Astrocyte of the cerebellum (primary cell): ENCODE measurements around the gene KCNAB2.

Experiments used
- DNase-seq: peaks from one replicate; pipeline ENCODE4 v3.0.0-alpha.2; 2011; ENCODE audit warnings: low read depth
- H3K4me3 ChIP-seq: 2 replicates; pipeline ENCODE4 v1.5.1; 2011; ENCODE audit warnings: mild to moderate bottlenecking, low read depth, low read length, moderate library complexity
- CTCF ChIP-seq: IDR thresholded peaks from 2 replicates; pipeline ENCODE4 v1.5.1; 2012; ENCODE audit warnings: low read length, low read depth, moderate library complexity, mild to moderate bottlenecking; ENCODE audit errors: missing control alignments
- in situ Hi-C: cut with HindIII; loops from 2 replicates; pipeline ENCODE4 v1.10.0; 2017; ENCODE audit warnings: low sequenced_read_pairs

The KCNAB2 gene

GRCh38 chr1:6069573-6069972, 23.9 kb downstream of the KCNAB2 start:
- no peak for DNase-seq
- H3K4me3 ChIP-seq, result no peak overlapping the region
- in situ Hi-C loops, result no loop called here
- no peak for TF ChIP-seq CTCF

- DNase-seq, result no peak
- in situ Hi-C loops, result no loop called here
- no peak for TF ChIP-seq CTCF
- no peak overlapping the region for H3K4me3 ChIP-seq
These were observed 24.8 kb downstream of the KCNAB2 start for GRCh38 chr1:6070450-6070974.

DNA sequence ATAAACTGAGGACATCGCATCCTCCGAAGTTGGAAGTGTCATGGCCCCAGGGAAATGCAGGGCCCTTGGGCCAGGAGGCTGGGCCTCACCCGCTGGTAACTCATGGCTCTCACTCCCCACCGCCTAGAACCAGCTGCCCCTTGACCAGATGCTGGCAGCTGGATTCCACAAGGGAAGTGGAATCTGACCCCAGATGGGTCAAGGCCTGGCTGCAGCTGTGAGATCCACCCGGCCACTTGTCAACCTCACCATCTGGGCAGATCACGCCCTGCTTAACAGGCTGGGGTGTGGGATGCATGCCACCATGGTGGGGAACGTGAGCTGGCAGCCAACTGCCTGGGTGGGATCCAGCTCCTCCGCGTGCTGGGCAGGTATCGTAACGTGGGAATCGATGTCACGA, 25.5 kb downstream of the KCNAB2 start:
- no peak for DNase-seq
- in situ Hi-C loops, result no loop called here
- TF ChIP-seq CTCF, result no peak
- H3K4me3 ChIP-seq, result no peak overlapping the region

DNA sequence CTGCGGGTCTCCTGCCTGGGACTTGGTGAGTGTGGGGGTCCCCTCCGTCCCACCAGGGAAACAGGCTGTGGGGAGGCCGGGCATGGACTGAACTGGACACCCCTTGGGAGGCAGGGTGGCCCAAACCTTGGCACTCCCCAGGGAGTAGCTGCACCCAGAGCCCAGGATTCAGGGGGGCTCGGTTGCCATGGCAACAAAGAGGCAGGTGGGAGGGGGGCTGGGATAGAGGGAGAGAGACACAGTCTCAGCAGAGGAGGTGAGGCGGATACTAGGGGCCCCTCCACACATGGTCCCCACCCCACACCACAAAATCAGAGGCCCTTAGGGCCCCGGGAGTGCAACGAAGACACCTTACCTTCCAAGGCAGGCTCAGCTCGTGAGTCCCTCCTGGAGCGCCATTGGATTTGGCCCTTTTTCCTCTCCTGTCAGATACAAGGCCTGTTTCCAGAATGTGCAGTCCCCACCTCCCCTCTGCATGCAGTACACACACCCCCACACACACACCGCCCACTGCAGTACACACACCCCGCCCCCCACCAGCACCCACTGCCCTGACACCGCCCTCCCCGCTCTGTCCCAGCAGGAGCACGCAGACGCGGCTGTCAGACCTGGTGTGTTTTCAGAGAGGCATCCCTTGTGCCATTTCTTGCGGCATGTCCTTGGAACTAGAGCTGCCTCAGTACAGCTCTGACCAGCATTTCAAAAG, 27.2 kb downstream of the KCNAB2 start:
- DNase-seq, result no peak
- in situ Hi-C loops, result no loop called here
- no peak for TF ChIP-seq CTCF
- no peak overlapping the region for H3K4me3 ChIP-seq

DNA sequence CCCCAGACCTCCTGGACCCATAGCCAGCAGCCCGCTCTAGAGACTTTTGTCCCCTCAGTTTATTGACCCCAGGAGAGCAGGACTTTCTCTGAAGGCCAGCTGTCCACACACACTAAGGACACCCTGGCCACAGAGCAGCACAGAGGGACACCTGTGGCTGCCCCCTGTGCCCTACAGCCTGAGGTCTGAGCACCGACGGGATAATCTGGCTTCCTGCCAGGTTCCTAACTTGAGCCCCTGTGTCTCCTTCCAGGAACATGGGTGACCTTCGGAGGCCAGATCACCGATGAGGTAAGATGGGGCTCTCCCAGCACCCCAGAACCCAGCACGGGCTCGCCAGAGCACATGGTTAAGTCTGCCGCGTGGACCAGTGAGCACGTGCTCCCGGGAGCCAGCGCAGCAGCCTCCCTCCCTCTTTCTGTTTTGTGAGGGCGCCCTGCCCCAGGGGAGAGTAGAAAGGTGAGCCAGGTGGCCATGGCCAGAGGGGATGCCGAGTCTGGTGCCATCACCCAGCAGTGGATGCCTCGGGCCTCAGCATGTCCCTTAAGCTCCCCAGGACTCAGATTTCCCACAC, 27.9 kb downstream of the KCNAB2 start:
- H3K4me3 ChIP-seq, result no peak overlapping the region
- in situ Hi-C loops, result no loop called here
- DNase-seq, result no peak
- TF ChIP-seq CTCF, result no peak

GRCh38 chr1:6074192-6074901, 28.7 kb downstream of the KCNAB2 start:
- TF ChIP-seq CTCF, result no peak
- in situ Hi-C loops, result no loop called here
- no peak for DNase-seq

More at GRCh38 chr1:6074192-6074901, 28.7 kb downstream of the KCNAB2 start:
- H3K4me3 ChIP-seq, result no peak overlapping the region
